ENCODE results near the gene DOCK3.
A peak's percentile ranks its signal among the peaks of the same experiment; 100 is the strongest.
"Not testable (repeated sequence)": the region's sequence is repeated elsewhere in the genome, so short reads cannot be mapped to it uniquely, and the experiment has no call there.

The DOCK3 gene

DNA sequence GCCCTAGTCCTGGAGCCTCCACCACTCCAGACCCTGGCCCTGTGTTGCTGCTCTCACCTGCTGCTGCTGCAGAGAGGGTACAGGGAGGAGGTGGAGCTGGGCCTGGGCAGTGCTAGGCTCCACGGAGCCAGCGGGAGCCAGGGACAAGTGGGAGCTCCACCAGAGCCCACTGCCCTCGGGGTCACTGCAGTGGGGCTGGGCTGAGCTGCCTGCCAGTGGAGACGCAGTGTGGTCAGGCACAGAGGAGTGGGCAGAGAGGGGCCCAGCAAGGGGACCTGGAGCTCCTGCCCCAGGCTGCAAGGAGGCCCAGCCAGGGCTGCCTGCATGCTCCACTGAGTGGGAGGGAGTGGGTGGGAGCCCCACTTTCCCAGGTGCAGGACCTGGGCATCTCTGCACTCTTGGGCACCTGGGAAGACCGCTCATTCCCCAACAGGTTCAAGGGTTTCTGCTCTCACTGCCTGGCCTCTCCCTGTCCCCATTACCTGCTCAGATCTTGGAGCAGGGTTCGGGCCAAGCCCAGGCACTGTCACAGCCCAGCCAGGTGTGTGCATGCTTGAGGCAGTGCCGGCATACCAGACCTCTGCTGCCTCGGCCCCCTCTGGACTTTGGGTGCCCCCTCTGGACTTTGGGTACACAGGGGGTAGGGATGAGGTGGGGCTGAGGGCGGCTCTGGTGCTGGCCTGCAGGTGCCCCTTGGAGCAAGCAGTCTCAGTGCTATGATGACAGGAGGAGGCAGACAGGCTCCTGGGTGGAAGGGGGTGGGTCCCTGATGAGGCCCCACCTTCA lies 308.0 kb downstream of the DOCK3 start:
- no peak for DNase-seq (ENCODE audit: low spot score)

DNA sequence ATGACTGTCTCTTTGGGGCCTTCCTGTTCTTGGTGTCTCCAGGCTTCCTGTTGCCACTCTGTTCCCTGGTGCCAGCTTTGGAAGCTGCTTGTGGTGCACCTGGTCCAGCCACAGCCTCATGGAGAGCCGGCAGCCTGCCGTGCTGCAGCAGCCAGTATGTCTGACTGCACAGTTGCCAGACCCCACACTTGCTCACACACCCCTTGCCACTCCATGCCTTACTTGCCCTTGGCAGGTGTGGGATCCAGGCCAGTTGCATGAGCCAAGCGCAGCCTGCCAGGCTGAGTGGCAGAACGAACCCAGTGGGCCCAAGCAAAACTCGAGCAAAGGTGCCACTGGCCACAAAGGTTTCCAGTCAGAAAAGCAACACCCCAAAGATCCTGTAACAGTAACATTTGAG lies 309.2 kb downstream of the DOCK3 start:
- no peak for DNase-seq (ENCODE audit: low spot score)

DNA sequence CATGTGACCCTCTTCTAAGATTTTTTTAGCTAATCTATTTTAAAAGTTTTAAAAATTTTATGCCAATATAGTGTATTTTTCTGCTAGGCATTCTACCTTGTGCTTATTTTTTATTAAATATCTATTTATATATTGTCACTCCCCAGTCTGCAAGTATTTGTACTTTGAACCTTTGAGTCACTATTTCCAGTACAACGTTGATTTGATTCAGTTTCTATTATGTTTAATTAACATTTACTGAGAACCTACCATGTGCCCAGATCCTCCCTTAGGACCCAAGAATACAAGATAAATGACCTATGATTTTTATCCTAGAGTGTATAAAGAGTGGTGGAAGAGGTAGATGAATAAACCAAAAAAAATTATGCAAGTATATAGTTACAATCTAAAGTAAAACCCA lies 311.2 kb downstream of the DOCK3 start:
- no peak for DNase-seq (ENCODE audit: low spot score)

DNA sequence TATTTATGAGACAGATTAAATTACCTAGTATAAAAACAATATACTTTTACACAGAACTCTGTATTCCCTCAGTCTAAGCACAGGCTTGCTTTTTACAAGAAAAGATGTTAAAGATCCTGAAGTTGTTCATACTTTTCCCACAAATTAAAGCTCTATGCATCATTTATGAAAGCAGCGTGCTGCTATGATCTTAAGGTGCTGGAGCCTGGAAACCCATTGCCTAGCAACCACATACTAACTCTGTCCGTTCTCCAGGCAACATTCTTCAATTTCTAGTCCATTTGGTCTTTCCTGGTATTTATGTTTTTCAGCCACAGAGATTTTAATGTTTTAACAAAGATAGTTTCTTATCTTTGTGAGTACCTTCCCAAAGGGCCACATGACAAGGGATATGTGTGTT lies 312.0 kb downstream of the DOCK3 start:
- DNase-seq (ENCODE audit: low spot score): no peak

DNA sequence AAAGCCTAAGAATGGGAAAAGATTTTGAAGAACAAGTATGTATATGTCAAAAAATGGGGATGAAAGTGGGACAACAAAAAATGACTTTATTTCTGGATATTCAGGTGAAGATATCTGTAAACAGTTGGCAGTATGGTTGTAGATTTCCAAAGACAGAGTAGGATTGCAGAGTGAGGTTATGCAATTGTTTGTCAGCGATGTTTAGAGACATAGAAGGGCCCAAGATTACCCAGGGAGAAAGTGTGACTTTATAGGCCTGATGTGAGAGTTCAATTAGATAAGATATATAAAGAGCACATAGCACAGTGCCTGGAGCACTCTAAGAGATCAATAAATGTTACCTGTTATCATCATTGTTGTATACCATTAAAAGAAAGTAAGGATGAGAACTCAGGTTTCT lies 319.8 kb downstream of the DOCK3 start:
- DNase-seq (ENCODE audit: low spot score): no peak

DNA sequence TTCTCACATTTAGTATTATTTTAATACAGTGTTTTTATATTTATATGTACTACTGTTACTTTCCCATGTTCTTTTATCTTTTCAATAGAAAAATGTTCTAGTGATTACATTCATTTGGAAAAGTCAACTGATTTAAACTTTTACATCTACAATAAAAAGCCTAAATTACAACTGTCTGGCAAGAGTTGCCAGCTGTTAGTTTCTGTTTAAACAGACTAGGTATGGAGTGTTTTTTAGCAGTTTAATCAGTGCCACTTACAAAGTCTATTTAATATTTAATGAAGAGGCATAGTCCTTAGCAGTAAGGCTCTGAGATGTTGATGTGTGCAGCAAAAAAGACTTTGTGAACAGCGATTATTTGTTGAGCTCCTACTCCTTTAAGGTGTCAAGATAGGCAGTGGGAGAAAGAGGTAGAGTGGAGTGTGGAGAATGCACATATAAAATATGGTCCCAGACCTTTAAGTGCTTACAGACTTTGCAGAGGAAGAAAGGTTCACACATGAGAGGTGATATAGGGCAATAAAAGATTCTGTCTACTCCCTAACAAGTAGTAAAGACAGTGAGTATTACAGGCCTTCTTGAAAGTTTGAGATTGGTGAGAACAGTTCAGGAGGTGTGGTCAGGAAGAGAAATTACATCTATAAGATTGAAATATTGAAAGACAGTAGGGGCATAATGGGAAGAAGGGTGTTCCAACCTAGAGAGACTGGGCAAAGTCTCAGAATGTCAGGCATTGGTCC lies 320.5 kb downstream of the DOCK3 start:
- DNase-seq (ENCODE audit: low spot score): no peak

DNA sequence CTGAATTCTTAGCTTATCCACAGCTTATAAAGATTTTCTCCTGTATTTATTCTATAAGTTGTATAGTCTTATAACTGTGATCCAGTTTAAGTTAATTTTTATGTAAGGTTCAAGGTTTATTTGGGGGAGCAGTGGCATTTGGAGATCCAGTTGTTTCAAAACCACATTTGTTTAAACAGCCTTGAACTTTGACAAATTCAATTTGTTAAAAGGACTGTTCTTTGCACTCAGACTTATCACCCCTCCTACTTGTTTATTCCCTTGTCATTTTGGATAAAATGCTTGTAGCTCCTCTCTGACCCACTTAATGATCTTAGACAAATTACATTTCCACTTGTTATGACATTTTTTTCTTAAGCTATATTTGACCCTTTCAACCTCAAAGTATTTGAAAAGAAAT lies 327.8 kb downstream of the DOCK3 start:
- no peak for DNase-seq (ENCODE audit: low spot score)

GRCh38 chr3:51004235-51004634 lies 329.5 kb downstream of the DOCK3 start:
- DNase-seq (ENCODE audit: low spot score): no peak

- no peak for DNase-seq (ENCODE audit: low spot score)
Observed at GRCh38 chr3:51024121-51024520, 349.4 kb downstream of the DOCK3 start.

DNA sequence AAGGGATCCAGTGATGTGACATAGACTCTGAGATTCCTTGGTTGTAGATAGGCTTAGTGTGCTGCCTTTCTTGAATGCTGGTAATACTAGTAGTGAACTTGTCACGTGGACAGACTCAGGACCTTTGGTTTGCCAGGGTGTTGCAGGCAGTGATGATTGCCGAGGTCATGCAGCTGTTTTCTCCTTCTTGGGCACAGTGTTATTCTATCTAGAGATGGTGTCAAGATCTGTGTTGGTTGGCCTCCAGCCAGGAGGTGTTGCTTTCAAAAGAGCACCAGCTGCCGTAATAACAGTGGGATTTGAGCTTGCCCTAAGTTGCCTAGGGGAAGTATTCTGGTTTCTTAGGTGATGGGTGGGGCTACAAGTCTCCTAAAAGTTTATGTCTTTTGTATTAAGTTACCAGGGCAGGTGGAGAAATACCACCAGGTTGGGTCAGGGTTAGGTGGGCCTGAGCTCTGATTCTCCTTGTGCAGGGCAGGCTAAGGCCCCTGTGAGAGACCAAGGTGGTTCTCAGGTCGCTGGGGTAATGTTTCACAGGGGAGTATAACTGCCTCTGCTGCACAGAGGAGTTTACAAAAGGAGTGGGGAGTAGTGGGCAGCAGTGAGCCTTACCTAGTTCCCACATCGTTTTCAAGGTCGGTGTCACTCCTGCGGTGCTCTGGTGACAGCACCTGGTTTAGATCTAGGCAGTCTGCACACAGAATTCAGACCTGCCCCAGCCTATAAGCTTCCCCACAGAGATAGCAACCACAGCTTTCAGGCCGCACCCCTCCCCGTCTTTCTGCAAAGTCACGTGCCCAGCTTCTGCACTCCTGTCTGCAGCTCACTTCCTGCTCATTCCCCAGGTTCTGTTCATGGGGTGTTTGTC lies 350.3 kb downstream of the DOCK3 start:
- DNase-seq (ENCODE audit: low spot score): no peak

DNA sequence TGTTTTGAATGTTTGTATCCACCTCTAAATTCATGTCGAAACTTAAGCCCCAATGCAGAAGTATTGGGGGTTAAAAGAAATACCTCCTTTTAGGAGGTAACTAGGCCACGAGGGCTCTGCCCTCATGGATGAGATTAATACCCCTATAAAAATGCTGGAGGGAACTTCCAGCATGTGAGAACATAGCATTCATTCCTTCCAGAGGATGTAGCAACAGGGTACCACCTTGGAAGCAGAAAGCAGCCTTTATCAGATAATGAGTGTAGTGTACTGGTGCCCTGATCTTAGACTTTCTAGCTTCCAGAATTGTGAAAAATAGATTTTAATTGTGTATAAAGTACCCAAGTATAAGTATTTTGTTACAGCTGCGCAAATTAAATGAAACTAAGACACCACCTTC lies 356.9 kb downstream of the DOCK3 start:
- no peak for DNase-seq (ENCODE audit: low spot score)

DNA sequence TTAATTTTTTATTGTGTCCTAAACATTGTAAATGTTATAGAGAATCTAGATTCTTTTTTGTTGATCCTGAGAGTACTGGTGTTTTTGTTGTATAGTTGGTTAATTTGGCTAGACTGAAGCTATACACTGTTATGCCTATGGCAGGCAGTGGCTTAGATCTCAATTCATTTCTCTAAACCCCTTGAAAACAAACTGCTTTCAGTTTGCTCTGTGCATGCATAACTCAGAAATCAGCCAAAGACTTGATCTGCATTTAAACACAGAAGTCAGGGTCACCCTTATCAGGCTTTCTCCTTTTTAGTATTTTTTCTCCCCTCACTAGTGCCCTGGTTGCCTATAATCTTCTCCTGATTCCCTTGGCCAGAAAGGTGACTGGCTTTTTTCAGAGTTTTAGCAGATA lies 360.9 kb downstream of the DOCK3 start:
- DNase-seq (ENCODE audit: low spot score): no peak

DNA sequence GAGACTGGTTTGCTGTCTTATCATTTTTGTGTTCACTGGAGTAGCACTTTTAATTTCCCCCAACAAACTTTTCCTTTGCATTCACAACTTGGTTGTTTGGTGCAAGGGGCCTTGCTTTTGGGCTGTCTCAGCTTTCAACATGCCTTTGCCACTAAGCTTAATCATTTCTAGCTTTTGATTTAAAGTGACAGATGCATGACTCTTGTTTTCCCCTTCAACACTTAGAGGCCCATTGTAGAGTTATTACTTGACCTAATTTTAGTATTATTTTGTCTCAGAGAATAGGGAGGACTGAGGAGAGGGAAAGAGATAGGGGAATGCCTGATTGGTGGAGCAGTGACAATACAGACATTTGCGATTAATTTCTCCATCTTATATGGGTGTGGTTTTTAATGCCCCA lies 370.3 kb downstream of the DOCK3 start:
- DNase-seq (ENCODE audit: low spot score): no peak

DNA sequence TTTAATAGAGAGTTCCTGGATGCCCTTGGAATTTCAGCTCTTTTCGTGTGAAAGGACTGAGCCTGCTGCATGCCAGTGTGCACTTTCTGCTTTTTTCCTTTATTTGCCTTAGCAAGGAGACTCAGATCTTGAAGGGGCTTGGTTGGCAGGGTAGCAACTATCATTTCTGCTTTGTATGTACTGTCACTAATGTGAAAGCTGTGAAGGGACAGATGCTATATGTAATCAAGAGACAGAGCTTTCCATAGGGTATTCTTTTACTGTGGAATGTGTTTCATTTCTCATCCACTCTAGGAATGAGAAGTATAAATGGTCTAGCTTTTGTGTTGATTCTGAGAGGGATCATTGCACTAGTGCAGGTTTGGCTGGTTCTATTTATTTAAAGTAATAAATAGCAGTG lies 377.8 kb downstream of the DOCK3 start:
- DNase-seq (ENCODE audit: low spot score): no peak

DNA sequence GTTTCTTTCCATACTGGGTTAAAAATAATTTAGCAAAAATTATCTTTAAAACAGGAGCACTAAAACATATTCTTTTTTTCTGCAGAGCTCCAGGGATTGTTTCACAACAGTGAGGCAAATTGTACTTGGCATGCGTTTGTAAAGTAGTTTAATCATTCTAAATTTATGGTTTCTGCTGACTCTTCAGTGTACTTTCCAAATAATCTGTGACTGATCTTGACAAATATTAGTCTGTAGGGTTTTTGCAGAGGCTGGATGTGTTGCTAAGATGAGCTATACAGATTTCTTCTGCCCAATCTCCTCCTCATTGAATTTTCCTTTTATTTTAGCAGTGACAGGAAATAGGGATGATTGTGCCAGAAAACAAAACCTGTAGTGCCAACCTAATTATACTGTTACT lies 382.4 kb downstream of the DOCK3 start:
- DNase-seq (ENCODE audit: low spot score): no peak

DNA sequence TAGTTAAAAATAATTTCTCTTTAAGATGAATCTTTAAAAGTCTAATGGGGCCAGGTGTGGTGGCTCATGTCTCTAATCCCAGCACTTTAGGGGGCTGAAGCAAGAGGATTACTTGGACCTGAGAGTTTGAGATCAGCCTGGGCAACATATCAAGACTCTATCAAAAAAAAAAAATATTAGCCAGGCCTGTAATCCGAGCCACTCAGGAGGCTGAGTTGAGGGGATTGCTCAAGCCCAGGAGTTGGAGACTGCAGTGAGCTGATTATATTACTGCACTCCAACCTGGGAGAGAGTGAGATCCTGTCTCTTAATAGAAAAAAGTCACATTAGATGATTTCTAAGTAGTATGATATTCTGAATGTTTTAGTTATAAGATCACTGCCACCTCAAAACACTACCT lies 388.3 kb downstream of the DOCK3 start:
- DNase-seq (ENCODE audit: low spot score): no peak

- no peak for DNase-seq (ENCODE audit: low spot score)
Observed at GRCh38 chr3:51075221-51075775, 400.6 kb downstream of the DOCK3 start.

DNA sequence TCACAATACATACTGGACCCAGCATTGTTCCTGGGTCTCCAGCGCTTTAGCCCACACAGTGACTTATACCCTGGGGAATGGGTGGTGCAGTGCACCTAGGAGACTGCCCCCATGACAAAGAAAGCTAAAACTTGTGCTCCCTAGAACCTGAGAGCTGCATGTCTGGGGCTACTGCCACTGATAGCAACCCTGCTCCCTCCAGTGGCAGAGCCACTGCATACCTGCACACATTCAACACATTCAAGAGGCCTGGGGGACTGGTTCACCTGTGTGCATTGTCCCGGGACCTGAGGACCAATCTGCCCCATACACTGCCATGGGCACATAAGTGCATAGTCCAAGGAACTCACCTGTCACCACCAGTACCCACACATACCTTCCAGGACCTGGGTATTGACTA lies 407.6 kb downstream of the DOCK3 start:
- DNase-seq (ENCODE audit: low spot score): no peak

GRCh38 chr3:51083490-51083889 lies 408.8 kb downstream of the DOCK3 start:
- DNase-seq (ENCODE audit: low spot score): no peak

DNA sequence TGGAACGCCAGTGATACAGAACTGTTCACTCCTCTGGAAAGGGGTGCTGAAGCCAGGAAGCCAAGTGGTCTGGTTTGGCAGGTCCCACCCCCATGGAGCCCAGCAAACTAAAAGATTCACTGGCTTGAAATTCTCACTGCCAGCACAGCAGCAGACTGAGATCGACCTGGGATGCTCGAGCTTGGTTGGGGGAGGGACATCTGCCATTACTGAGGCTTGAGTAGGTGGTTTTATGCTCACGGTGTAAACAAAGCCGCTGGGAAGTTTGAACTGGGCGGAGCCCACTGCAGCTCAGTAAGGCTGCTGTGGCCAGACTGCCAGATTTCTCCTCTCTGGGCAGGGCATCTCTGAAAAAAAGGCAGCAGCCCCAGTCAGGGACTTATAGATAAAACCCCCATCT lies 417.4 kb downstream of the DOCK3 start:
- not testable (repeated sequence) for DNase-seq (ENCODE audit: low spot score)

- not testable (repeated sequence) for DNase-seq (ENCODE audit: low spot score)
Observed at GRCh38 chr3:51094838-51095237, 420.1 kb downstream of the DOCK3 start.

DNA sequence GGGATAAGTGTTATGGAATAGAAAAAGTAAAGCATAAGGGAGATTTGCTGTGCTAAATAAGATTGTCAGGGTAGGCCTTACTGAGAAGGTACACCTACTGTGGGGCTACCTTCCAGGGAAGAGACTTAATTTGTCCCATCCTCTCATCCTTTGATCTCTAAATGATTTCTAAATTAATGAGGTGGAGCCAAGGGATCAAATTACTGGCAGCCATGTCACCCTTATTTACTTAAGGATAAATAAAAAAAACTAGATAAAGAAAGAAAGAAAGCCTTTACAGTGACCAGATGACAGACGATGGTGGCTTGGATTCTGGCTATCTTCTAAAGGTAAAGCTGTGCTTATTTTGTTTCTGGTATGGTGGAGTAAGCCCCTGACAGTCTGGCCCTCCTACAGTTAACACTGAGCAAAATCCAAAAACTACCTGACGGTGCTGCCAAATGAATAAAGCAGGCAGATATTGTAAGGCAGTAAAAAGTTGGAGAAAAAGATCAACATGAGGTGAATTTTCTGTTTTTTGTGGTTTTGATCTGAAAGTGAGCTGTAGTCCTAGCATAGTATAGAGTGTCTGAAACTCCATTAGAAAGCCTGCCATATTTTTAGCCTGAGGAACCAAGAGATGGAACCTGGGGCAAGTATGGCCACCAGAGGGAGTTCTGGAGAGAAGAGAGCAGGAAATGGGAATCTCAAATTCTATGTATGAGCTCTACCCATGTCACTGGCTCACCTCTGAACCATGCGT lies 425.2 kb downstream of the DOCK3 start:
- DNase-seq (ENCODE audit: low spot score): peak; percentile 61

Measured in COLO829 (cell line).